Measurements from ENCODE around the gene CRIP3. TPM values are rescaled to one million over a fixed set of nuclear protein-coding genes. Genes with fewer than 3 reads are reported as not detected.
"Not testable (repeated sequence)": the region's sequence is repeated elsewhere in the genome, so short reads cannot be mapped to it uniquely, and the experiment has no call there.

Gene CRIP3
- total and polyA plus RNA-seq, 2 donors = 1.1 to 3.9 TPM

DNA sequence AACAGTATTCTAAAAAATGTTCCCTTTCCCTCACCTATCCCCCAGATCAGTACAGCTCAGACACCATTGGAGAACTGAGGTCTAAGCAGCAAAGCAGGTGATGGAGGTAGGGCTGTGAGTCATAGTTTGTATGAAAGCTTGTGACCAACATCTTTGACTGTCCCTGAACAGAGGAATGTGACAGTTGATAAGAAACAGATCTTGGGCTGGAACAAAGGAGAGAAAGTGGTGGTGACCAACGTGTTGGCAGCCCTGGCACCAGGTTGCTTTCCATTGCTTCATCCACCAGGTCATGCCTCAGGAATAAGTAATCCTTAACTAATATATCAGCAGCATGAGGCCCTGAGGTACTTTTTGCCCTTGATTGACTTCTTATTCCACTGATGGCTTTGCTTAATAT is 19.9 kb upstream of the CRIP3 start:
- 14% methylated on average over 1 of the region's 1 CpG for WGBS
- no peak for DNase-seq (ENCODE audit: extremely low spot score)
- no peak overlapping the region for H3K4me3 ChIP-seq (ENCODE audit: low read depth, low read length)
- no peak overlapping the region for H3K27ac ChIP-seq (ENCODE audit: low read depth)
- no peaks in the 10 kb centered on the region for H3K36me3 ChIP-seq (ENCODE audit: insufficient read depth)
- H3K4me1 ChIP-seq (ENCODE audit: insufficient read depth) = peaks cover 2% of the 10 kb centered on the region

DNA sequence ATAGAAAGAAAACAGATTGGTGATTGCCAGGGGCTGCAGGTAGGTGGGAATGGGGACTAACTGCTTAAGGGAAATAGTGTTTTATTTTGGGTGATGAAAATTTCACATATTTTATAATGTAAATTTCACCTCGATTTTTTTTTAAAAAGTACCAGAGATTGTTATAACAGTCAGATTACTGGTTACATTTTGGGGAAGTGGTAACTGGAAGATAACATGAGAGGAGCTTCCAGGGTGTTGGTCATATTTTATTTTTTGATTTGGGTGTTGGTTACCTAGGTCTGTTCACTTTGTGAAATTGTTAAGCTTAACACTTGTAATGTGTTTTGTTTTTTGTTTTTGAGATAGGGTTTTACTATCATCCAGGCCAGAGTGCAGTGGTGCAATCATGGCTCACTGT is 17.2 kb upstream of the CRIP3 start:
- no peak for DNase-seq (ENCODE audit: extremely low spot score)
- H3K36me3 ChIP-seq (ENCODE audit: insufficient read depth) = no peaks in the 10 kb centered on the region
- 78% methylated on average over 1 of the region's 1 CpG for WGBS
- no peaks in the 10 kb centered on the region for H3K4me1 ChIP-seq (ENCODE audit: insufficient read depth)
- no peak overlapping the region for H3K27ac ChIP-seq (ENCODE audit: low read depth)
- H3K4me3 ChIP-seq (ENCODE audit: low read depth, low read length) = no peak overlapping the region

DNA sequence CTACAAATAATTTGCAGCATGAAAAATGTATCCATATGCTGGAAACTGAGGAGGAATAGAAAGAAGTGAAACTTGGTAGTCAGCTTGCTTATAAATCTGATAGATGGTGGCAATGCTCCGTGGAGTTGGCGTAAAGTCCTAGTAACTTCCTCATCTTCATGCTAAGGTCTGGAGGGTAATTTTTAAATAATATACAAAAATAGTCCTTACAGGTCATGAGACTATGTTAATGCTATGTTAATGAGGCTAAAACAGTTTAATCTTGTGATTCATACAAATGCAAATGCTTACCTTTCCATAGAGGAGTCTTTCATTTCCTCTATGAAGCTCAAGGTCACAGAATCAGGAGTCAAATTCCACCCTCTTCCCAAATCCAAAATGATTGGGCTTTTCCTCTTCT is 9.4 kb upstream of the CRIP3 start:
- no peaks in the 10 kb centered on the region for H3K36me3 ChIP-seq (ENCODE audit: insufficient read depth)
- 86% methylated on average over 2 of the region's 2 CpGs for WGBS
- H3K4me3 ChIP-seq (ENCODE audit: low read depth, low read length) = no peak overlapping the region
- no peak for DNase-seq (ENCODE audit: extremely low spot score)
- no peaks in the 10 kb centered on the region for H3K4me1 ChIP-seq (ENCODE audit: insufficient read depth)
- no peak overlapping the region for H3K27ac ChIP-seq (ENCODE audit: low read depth)

DNA sequence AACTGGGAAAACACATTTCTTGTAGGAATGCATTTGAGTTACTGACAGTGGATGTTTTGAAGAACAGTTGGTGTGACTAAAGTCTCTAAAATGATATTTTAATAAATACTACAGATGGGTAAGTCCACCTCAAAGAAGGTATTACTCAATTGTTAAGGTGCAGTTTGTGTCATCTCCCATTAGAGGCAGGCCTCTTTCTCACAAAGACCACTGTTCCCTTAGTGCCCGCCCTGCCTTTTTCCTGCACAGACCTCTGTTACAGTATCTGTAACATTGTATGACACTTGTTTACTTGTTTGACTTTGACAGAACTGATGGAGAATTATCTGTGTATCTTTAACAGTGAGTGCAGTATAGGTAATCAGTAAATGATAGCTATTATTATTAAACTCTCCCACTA is 5.2 kb upstream of the CRIP3 start:
- WGBS = 85% methylated on average over 1 of the region's 1 CpG
- no peak overlapping the region for H3K27ac ChIP-seq (ENCODE audit: low read depth)
- no peak for DNase-seq (ENCODE audit: extremely low spot score)
- no peak overlapping the region for H3K4me3 ChIP-seq (ENCODE audit: low read depth, low read length)
- no peaks in the 10 kb centered on the region for H3K4me1 ChIP-seq (ENCODE audit: insufficient read depth)
- H3K36me3 ChIP-seq (ENCODE audit: insufficient read depth) = no peaks in the 10 kb centered on the region

DNA sequence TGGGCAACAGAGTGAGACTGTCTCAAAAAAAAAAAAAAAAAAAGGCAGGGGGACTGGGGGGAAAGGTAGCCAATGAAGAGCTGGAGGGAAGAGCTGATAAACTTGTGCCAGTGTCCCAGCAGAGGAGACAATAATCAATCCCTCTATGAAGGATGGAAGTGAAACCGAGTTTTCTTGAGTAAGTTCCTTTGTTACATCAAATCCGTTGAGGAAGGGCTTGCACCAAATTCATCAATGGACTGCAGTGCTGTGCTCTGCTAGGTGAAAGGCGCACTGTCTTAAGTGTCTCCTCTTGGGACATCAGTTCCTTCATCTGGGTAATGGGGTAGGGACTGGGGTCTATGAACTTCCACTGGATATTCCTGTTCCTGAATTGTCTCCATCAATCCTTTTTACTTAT is 3.0 kb upstream of the CRIP3 start:
- DNase-seq (ENCODE audit: extremely low spot score) = no peak
- Histone ChIP-seq H3K4me3 (ENCODE audit: low read depth, low read length) (no peak overlapping the region), H3K27ac (ENCODE audit: low read depth) (no peak overlapping the region), H3K4me1 (ENCODE audit: insufficient read depth) (no peaks in the 10 kb centered on the region), H3K36me3 (ENCODE audit: insufficient read depth) (no peaks in the 10 kb centered on the region)
- whole genome bisulfite sequencing = 77% methylated on average over 3 of the region's 3 CpGs

DNA sequence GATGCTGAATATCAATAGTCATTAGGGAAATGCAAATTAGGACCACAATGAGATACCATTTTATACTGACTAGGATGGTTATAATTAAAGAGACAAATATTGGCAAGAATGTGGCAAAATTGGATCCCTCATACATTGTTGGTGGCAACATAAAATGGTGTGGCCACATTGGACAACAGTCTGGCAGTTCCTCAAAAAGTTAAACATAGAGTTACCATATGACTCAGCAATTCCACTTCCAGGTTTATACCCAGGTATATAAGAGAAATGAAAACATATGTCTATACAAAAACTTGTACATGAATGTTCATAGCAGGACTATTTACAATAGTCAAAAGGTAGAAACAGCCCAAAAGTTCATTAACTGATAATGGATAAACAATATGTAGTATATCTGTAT is 2.0 kb upstream of the CRIP3 start:
- DNase-seq (ENCODE audit: extremely low spot score) = no peak
- no peaks in the 10 kb centered on the region for H3K4me1 ChIP-seq (ENCODE audit: insufficient read depth)
- no peaks in the 10 kb centered on the region for H3K36me3 ChIP-seq (ENCODE audit: insufficient read depth)
- no peak overlapping the region for H3K27ac ChIP-seq (ENCODE audit: low read depth)
- H3K4me3 ChIP-seq (ENCODE audit: low read depth, low read length) = no peak overlapping the region

DNA sequence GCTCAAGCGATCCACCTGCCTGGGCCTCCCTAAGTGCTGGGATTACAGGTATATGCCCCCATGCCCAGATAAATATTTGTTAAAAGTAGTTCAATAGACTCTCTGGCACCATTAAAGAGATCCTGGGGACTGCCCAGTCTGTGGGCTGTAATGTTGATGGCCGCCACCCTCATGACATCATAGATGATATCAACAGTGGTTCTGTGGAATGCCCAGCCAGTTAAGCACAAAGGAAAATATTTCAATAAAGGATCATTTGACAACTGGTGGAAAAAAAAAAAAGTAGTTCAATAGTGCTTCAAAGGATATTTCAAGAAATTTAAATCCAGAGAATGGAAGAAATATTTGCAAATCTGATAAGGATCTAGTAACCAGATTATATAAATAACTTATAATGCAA is 1.5 kb upstream of the CRIP3 start:
- Histone ChIP-seq H3K27ac (ENCODE audit: low read depth) (no peak overlapping the region), H3K4me3 (ENCODE audit: low read depth, low read length) (no peak overlapping the region), H3K4me1 (ENCODE audit: insufficient read depth) (no peaks in the 10 kb centered on the region), H3K36me3 (ENCODE audit: insufficient read depth) (no peaks in the 10 kb centered on the region)
- DNase-seq (ENCODE audit: extremely low spot score) = no peak
- 91% methylated on average over 2 of the region's 2 CpGs for WGBS

DNA sequence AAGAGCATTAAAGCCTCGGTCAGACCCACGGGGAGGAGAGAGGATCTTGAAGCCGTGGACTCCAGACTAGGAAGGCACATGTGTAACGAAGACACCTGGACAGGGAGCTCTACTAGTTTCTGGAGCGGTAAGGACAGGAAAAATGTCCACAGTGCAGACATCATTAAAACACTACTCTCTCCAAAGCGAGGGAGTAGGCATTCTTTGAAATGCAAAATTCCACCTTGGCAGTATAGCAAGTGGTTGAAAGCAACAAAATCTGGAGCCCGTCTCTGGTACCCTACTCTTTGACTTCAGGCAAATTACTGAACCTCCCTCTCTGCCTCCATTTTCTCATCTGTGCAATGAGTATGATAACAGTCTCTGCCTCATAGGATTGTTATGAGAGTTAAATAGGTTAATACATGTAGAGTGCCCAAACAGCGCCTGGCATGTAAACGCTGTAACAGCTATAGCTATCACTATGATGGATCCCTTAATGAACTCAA is 408 bp upstream of the CRIP3 start:
- Histone ChIP-seq H3K27ac (ENCODE audit: low read depth) (no peak overlapping the region), H3K4me3 (ENCODE audit: low read depth, low read length) (peak overlapping the region; percentile 33), H3K4me1 (ENCODE audit: insufficient read depth) (no peaks in the 10 kb centered on the region), H3K36me3 (ENCODE audit: insufficient read depth) (no peaks in the 10 kb centered on the region)
- no peak for DNase-seq (ENCODE audit: extremely low spot score)
- 33% methylated on average over 9 of the region's 9 CpGs for WGBS

DNA sequence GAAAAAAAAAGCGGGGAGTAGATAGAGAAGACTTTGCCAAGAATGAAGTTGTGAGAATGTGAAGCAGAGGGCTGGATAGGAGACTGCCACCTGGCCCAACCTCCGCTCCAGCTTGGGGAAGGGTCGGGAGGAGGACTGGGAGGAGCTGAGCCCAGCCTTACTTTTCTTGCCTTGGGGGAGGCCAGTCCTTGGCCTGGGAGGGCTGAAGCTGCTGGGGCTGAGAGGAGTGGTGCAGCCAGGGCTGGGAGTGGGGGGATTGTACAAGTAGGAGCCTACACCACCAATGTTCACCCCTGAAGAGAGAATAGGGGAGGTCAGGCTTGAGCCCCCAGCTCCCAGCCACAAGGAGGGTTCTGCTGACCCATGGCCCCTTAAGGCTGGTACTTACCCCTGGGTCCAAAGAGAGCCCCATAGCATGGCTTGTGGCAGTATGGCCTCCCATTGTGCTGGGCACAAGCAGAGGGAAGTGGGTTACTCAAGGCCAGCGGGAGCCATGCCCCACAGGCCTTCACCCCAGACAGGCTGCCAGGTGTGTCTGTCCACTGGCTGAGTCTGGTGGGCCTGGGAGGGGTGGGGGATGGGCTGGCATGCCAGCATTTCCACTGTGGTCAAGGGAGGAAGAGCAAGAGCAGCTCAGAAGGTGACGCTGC is 1.1 kb downstream of the CRIP3 start:
- Histone ChIP-seq H3K36me3 (ENCODE audit: insufficient read depth) (no peaks in the 10 kb centered on the region), H3K27ac (ENCODE audit: low read depth) (no peak overlapping the region), H3K4me3 (ENCODE audit: low read depth, low read length) (no peak overlapping the region), H3K4me1 (ENCODE audit: insufficient read depth) (no peaks in the 10 kb centered on the region)
- no peak for DNase-seq (ENCODE audit: extremely low spot score)
- WGBS = 90% methylated on average over 5 of the region's 5 CpGs

DNA sequence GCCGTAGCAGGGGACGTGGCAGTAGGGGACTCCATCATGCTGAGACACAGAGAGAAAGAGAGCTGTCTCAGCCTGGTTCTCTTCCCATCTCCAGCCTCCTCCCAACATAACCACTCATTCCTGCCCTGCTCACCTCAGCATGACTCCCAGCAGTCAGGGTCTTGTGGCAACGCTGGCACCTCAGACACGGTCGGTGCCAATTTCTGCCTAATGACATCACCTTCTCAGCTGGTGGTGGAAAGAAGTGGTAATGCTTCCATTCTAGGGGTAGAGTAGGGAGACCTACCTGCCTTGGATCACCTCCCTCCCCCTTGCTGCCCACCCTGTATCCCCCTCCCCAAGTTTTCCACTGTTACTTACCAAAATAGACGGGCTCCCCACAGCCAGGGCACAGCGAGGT is 2.5 kb downstream of the CRIP3 start:
- Histone ChIP-seq H3K27ac (ENCODE audit: low read depth) (no peak overlapping the region), H3K4me3 (ENCODE audit: low read depth, low read length) (no peak overlapping the region), H3K4me1 (ENCODE audit: insufficient read depth) (no peaks in the 10 kb centered on the region), H3K36me3 (ENCODE audit: insufficient read depth) (no peaks in the 10 kb centered on the region)
- DNase-seq (ENCODE audit: extremely low spot score) = no peak
- WGBS = 95% methylated on average over 7 of the region's 7 CpGs

DNA sequence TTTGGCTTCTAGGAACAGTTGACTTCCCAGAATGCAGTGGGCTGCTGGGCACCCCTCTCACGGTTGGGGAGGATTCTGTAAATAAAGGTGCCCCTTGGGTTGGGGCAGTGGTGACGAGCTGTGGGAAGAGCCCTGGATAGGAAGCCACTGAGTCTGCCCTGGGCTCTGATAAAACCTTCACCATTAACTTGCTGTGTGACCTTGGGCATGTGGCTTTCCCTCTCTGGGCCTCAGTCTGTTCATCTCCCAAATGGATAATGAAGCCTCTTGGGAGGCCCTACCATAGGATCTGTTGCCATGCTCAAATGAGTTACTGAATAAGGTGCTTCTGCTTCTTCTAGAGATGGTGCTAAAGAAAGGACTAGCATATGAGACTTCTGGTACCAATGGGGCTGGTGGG is 3.7 kb downstream of the CRIP3 start:
- no peak for DNase-seq (ENCODE audit: extremely low spot score)
- Histone ChIP-seq H3K27ac (ENCODE audit: low read depth) (no peak overlapping the region), H3K4me1 (ENCODE audit: insufficient read depth) (no peaks in the 10 kb centered on the region), H3K4me3 (ENCODE audit: low read depth, low read length) (no peak overlapping the region), H3K36me3 (ENCODE audit: insufficient read depth) (no peaks in the 10 kb centered on the region)
- WGBS = 77% methylated on average over 2 of the region's 2 CpGs

DNA sequence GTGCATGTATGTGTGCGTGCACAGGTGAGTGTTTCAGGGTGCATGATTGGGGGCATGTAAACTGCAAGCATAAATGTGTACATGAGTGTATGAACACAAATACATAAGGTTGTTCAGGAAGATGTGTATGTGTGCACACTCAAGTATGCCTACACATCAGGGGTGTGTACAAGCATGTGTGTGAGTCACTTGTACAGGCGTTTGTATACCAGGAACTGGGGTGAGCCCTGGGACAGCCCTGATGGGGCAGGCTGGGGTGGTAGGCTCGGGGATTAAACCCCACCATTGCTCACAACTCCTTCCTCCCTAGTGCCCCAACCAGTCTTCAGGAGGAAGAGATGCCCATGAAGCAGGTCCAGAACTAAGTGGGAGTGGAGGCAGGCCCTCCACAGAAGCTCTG is 4.3 kb downstream of the CRIP3 start:
- no peak overlapping the region for H3K4me3 ChIP-seq (ENCODE audit: low read depth, low read length)
- H3K36me3 ChIP-seq (ENCODE audit: insufficient read depth) = no peaks in the 10 kb centered on the region
- H3K4me1 ChIP-seq (ENCODE audit: insufficient read depth) = no peaks in the 10 kb centered on the region
- WGBS = 84% methylated on average over 3 of the region's 3 CpGs
- no peak overlapping the region for H3K27ac ChIP-seq (ENCODE audit: low read depth)
- no peak for DNase-seq (ENCODE audit: extremely low spot score)

DNA sequence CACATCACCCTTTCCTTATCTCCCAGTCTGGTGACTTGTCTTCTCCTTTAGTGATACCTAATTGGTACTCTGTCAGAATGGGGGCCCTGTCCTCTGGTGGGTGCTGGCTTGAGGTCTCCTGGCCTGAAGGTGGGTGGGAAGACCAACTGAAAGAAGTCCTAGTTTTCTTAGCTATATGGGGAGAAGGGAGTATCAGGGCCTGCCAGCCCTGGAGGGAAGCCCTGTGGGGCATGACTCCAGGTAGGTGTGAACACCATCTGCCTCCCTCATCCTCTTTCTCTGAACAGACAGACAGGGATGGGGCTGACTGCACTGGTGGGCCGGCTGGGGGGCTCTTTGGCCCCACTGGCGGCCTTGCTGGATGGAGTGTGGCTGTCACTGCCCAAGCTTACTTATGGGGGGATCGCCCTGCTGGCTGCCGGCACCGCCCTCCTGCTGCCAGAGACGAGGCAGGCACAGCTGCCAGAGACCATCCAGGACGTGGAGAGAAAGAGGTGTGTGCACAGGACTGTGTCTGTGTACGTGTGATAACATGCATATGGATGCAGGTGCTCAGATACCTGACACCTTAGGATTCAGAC is 4.8 kb downstream of the CRIP3 start:
- H3K36me3 ChIP-seq (ENCODE audit: insufficient read depth) = no peaks in the 10 kb centered on the region
- no peak overlapping the region for H3K4me3 ChIP-seq (ENCODE audit: low read depth, low read length)
- DNase-seq (ENCODE audit: extremely low spot score) = no peak
- H3K27ac ChIP-seq (ENCODE audit: low read depth) = no peak overlapping the region
- WGBS = 69% methylated on average over 8 of the region's 8 CpGs
- H3K4me1 ChIP-seq (ENCODE audit: insufficient read depth) = no peaks in the 10 kb centered on the region

DNA sequence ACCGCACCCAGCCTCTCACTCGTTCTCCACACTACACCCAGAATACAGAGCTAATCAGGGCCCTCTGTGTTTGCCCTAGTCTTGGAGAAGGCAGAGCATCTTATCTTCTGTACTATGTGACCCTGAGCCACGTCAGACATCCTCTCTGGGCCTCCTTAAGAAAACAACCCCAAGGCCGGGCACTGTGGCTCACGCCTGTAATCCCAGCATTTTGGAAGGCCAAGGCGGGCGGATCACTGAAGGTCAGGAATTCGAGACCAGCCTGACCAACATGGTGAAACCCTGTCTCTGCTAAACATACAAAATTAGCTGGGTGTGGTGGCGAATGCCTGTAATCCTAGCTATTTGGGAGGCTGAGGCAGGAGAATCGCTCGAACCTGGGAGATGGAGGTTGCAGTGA is 5.6 kb downstream of the CRIP3 start:
- H3K4me1 ChIP-seq (ENCODE audit: insufficient read depth); DNase-seq (ENCODE audit: extremely low spot score); H3K4me3 ChIP-seq (ENCODE audit: low read depth, low read length); H3K27ac ChIP-seq (ENCODE audit: low read depth); H3K36me3 ChIP-seq (ENCODE audit: insufficient read depth): not testable (repeated sequence)
- 85% methylated on average over 11 of the region's 11 CpGs for WGBS

DNA sequence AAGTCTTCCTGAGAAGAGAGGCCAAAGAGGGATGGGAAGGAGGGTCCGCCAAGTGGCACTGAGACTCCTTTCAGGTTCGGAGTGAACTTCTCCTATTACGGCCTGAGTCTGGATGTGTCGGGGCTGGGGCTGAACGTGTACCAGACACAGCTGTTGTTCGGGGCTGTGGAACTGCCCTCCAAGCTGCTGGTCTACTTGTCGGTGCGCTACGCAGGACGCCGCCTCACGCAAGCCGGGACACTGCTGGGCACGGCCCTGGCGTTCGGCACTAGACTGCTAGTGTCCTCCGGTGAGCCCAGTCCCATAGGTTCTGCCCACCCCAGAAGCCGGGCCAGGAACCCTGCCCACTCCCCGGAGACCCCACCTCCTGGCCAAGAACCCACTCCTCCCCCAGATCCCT is 6.5 kb downstream of the CRIP3 start:
- no peak for DNase-seq (ENCODE audit: extremely low spot score)
- Histone ChIP-seq H3K4me3 (ENCODE audit: low read depth, low read length) (no peak overlapping the region), H3K27ac (ENCODE audit: low read depth) (no peak overlapping the region), H3K4me1 (ENCODE audit: insufficient read depth) (no peaks in the 10 kb centered on the region), H3K36me3 (ENCODE audit: insufficient read depth) (no peaks in the 10 kb centered on the region)
- 75% methylated on average over 19 of the region's 19 CpGs for WGBS

Data from urinary bladder (tissue), 4 donors.